Upper lobe of left lung (tissue), 6 donors: ENCODE results near the gene HADH. TPM values are rescaled to one million over a fixed set of nuclear protein-coding genes. Genes with fewer than 3 reads are reported as not detected.
A peak's percentile ranks its signal among the peaks of the same experiment; 100 is the strongest.

Experiments used
- ATAC-seq, 2 donors: fragments of 200-7000 bp; cut with Tn5 transposase; one replicate each; pipeline ENCODE4 v1.9.1; 2022; ENCODE audit warnings: mild to moderate bottlenecking in 2 of 2, moderate library complexity in 2 of 2; ENCODE audit not compliant: low FRiP score in 2 of 2
- DNase-seq, 2 donors: peaks; one replicate each; pipeline ENCODE4 v3.0.0-alpha.2; 2019 to 2020
- H3K27ac ChIP-seq, 4 donors: fragments of 200-600 bp; sonication (generic); one replicate each; pipeline ENCODE4 v1.5.1; 2016 to 2019
- H3K27me3 ChIP-seq, 4 donors: fragments of 200-600 bp; sonication (generic); one replicate each; pipeline ENCODE4 v1.5.1; 2017 to 2019
- H3K36me3 ChIP-seq, 4 donors: fragments of 200-600 bp; sonication (generic); one replicate each; pipeline ENCODE4 v1.5.1; 2016 to 2019
- H3K4me1 ChIP-seq, 4 donors: fragments of 200-600 bp; sonication (generic); one replicate each; pipeline ENCODE4 v1.5.1; 2018 to 2019
- H3K4me3 ChIP-seq, 4 donors: fragments of 200-600 bp; sonication (generic); one replicate each; pipeline ENCODE4 v1.5.1; 2017 to 2019; ENCODE audit warnings: mild to moderate bottlenecking in 2 of 4, moderate library complexity in 1 of 4
- H3K9me3 ChIP-seq, 4 donors: fragments of 200-600 bp; sonication (generic); one replicate each; pipeline ENCODE4 v1.5.1; 2018 to 2019
- EP300 ChIP-seq, 4 donors: sonication (generic); formaldehyde crosslinking; IDR thresholded peaks; one replicate each; pipeline ENCODE4 v1.5.1; 2017; ENCODE audit warnings: antibody characterized with exemption in 4 of 4, control low read depth in 2 of 4
- POLR2A ChIP-seq, 4 donors: fragments of 450-650 bp; IDR thresholded peaks; one replicate each; pipeline ENCODE4 v1.5.1; 2016 to 2017; ENCODE audit warnings: antibody characterized with exemption in 4 of 4, mild to moderate bottlenecking in 2 of 4
- POLR2AphosphoS5 ChIP-seq, 2 donors: sonication (generic); formaldehyde crosslinking; IDR thresholded peaks; one replicate each; pipeline ENCODE4 v1.5.1; 2017; ENCODE audit warnings: antibody characterized with exemption in 2 of 2
- WGBS, 2 donors: methylation state at CpG; one replicate each; pipeline ENCODE4 v1.1.5; 2017 to 2018; 5-methylcytosine and 5-hydroxymethylcytosine counted together
- total RNA-seq, 6 donors: library from RNA; depleted of rRNA in 4 of 6; stranded (reverse); fragments of >200 nt in 4 of 6; gene quantifications; one replicate each; pipeline versions ENCODE4 v1.1.0 to v1.2.1, GENCODE V29; 2016 to 2021
- TF ChIP-seq, protein P1 (sequence below), 6 experiments: fragments of 450-650 bp in 4 of 6; fragments of 200-600 bp in 2 of 6; sonication (generic) in 2 of 6; IDR thresholded peaks; one replicate each; pipeline ENCODE4 v1.5.1; 2016 to 2019; ENCODE audit warnings: antibody characterized with exemption in 6 of 6
- donor health status: DM: no; HTN: no; CAD: no; lungs with moderate emphysema.
- donor health status: DM: no; HTN: yes; CAD: no; lungs with severe emphysema.

HADH gene
- total RNA-seq, 6 donors from 2014 or later = 27.2 to 57.1 (median 36.1) TPM

DNA sequence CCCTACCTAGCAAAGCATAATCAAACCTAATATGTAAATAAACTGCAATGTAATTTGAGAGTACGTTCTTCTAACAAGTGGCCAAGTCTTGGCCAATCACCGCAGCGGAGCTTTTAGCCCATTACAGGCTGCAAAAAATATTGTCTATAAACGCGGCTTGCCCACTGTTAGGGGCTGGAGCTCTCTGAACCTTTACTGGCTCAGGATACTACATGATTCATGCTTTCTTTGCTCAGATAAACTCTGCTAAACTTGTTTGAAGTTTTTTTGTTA, 990 bp upstream of the HADH start:
- H3K27ac ChIP-seq = peak overlapping the region in 3 of 4 donors; percentile 36 to 88 (median 63)

DNA sequence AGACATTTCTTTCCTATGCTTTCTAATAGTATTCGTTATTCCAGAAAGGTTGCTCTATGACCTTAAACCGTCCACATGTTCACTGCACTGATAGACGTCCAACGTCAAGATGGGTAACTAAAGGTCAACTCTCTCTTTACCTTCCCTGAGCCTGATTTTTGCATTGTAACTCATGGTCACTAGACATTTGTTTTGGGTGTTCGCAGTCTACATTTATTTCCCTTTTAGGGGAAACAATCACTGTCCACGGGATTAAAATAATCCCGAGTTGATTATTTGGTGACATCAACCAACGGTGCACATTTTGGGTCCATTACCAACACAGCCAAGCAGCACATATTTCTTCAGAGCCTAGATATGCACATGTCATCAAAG, 540 bp upstream of the HADH start:
- H3K9me3 ChIP-seq = no peaks in the 10 kb centered on the region
- H3K27ac ChIP-seq = peak overlapping the region; percentile 82 to 91 (median 88)
- no peaks in the 10 kb centered on the region for H3K27me3 ChIP-seq
- TF ChIP-seq POLR2A (IDR thresholded peaks at IDR 0.05) = no peak
- TF ChIP-seq, protein P1, sequence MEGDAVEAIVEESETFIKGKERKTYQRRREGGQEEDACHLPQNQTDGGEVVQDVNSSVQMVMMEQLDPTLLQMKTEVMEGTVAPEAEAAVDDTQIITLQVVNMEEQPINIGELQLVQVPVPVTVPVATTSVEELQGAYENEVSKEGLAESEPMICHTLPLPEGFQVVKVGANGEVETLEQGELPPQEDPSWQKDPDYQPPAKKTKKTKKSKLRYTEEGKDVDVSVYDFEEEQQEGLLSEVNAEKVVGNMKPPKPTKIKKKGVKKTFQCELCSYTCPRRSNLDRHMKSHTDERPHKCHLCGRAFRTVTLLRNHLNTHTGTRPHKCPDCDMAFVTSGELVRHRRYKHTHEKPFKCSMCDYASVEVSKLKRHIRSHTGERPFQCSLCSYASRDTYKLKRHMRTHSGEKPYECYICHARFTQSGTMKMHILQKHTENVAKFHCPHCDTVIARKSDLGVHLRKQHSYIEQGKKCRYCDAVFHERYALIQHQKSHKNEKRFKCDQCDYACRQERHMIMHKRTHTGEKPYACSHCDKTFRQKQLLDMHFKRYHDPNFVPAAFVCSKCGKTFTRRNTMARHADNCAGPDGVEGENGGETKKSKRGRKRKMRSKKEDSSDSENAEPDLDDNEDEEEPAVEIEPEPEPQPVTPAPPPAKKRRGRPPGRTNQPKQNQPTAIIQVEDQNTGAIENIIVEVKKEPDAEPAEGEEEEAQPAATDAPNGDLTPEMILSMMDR (IDR thresholded peaks at IDR 0.05) = no peak
- no peak for TF ChIP-seq EP300 (IDR thresholded peaks at IDR 0.05)
- TF ChIP-seq POLR2AphosphoS5 (IDR thresholded peaks at IDR 0.05) = no peak
- peaks cover 22 to 54% (median 37%) of the 10 kb centered on the region in 4 donors for H3K4me1 ChIP-seq
- ATAC-seq (no peak), DNase-seq (no peak)
- H3K36me3 ChIP-seq = no peaks in the 10 kb centered on the region
- H3K4me3 ChIP-seq = peak overlapping the region; percentile 26 to 83 (median 72)
- 7 to 8% methylated on average over 8 of the region's 8 CpGs for WGBS, 2 donors

More for the DNA sequence above, 990 bp upstream of the HADH start:
- DNase-seq (peak in 1 of 2 donors; percentile 35), ATAC-seq (no peak)
- Histone ChIP-seq H3K4me3 (peak overlapping the region in 1 of 4 donors; percentile 83), H3K4me1 (peaks cover 22 to 50% (median 35%) of the 10 kb centered on the region in 4 donors), H3K27me3 (no peaks in the 10 kb centered on the region), H3K9me3 (no peaks in the 10 kb centered on the region), H3K36me3 (no peaks in the 10 kb centered on the region)
- 66 to 75% methylated on average over 5 of the region's 5 CpGs for WGBS, 2 donors
- TF ChIP-seq POLR2A (IDR thresholded peaks at IDR 0.05) (no peak), EP300 (IDR thresholded peaks at IDR 0.05) (no peak), POLR2AphosphoS5 (IDR thresholded peaks at IDR 0.05) (no peak)
- TF ChIP-seq, protein P1 (IDR thresholded peaks at IDR 0.05) = no peak

DNA sequence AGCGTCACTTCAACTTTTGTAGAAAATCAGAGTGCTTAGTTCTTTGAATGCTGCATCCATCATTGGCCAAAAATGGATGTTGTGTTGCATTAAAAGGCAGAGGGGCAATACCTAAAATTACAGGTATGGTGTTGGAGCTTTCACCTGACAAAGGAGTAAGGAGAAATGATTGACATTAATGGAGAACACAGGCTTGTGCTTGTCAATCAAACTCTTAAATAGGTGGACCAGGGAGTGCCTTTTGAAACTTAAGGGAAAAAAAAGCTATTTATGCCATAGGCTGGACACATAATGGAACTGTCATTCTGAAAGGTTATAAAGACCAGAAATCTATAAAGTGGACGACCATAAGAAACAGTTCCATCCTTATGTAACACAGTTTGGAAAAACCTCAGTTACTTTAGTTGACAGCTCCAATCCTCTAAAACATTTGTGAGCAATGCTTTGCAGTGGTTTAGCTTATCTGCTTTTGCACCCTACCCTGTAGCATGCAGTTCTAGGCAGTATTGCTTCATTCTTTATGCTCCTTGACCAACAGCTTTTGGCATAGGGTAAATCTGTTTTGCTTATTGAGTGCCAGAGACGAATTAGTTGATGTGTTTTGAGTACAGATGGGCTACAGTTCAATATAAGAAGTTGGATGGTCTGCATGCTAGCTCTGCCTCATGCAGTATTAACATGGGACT, 2.4 kb downstream of the HADH start:
- Histone ChIP-seq H3K4me1 (peaks cover 24 to 65% (median 41%) of the 10 kb centered on the region in 4 donors), H3K27ac (no peak overlapping the region), H3K27me3 (no peaks in the 10 kb centered on the region), H3K36me3 (no peaks in the 10 kb centered on the region), H3K9me3 (no peaks in the 10 kb centered on the region), H3K4me3 (no peak overlapping the region)
- TF ChIP-seq EP300 (IDR thresholded peaks at IDR 0.05) = no peak
- no peak for TF ChIP-seq POLR2AphosphoS5 (IDR thresholded peaks at IDR 0.05)
- no peak for TF ChIP-seq POLR2A (IDR thresholded peaks at IDR 0.05)
- TF ChIP-seq, protein P1 (IDR thresholded peaks at IDR 0.05) = no peak
- WGBS, 2 donors = 70 to 77% methylated on average over 3 of the region's 3 CpGs
- no peak for DNase-seq
- no peak for ATAC-seq

DNA sequence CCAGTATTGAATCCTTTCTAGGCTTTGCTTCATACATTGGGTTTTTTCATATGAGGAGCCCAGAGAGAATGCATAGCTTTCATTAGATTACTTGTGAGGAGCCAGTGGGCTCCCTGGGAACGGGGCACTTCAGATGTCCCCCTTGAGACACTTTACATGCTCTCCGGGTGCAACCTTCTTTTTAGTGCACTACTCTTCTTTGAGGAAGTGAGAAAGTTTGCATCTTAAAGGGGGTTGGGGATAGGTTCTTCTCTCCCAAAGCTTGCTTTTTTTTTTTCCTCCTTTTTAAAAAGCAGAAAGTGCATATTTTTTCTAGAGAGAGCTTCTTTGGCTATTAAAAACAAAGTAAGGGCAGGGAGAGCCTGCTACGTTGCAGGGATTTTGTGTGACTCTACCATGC, 4.3 kb downstream of the HADH start:
- no peak overlapping the region for H3K4me3 ChIP-seq
- WGBS, 2 donors = 48 to 70% methylated on average over 3 of the region's 3 CpGs
- H3K9me3 ChIP-seq = no peaks in the 10 kb centered on the region
- peaks cover 20 to 60% (median 41%) of the 10 kb centered on the region in 4 donors for H3K4me1 ChIP-seq
- TF ChIP-seq POLR2A (IDR thresholded peaks at IDR 0.05) (no peak), POLR2AphosphoS5 (IDR thresholded peaks at IDR 0.05) (no peak), EP300 (IDR thresholded peaks at IDR 0.05) (no peak)
- TF ChIP-seq, protein P1 (IDR thresholded peaks at IDR 0.05) = no peak
- ATAC-seq = no peak
- no peak for DNase-seq
- no peaks in the 10 kb centered on the region for H3K36me3 ChIP-seq
- no peak overlapping the region for H3K27ac ChIP-seq
- H3K27me3 ChIP-seq = no peaks in the 10 kb centered on the region

DNA sequence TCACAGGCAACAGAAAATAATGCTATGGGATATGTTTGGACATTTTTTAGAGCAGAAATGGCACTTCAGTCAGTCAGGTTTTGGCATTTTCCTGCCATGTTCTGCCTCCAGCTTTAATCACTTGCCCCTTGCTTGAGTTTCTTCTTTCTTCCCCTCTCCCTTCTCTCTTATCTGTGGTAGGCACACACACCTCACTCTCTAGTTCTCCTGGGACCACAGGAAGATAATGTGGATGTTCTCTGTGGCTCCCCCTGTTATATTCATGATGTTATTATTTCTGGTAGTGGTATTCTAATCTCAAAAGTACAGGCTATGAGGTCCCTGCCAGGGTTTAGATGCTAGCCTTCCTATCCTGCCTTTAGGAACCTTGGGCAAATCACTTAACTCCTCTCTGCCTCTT, 5.2 kb downstream of the HADH start:
- no peaks in the 10 kb centered on the region for H3K36me3 ChIP-seq
- H3K27me3 ChIP-seq = no peaks in the 10 kb centered on the region
- TF ChIP-seq POLR2AphosphoS5 (IDR thresholded peaks at IDR 0.05) (no peak), EP300 (IDR thresholded peaks at IDR 0.05) (no peak), POLR2A (IDR thresholded peaks at IDR 0.05) (no peak)
- TF ChIP-seq, protein P1 (IDR thresholded peaks at IDR 0.05) = no peak
- H3K9me3 ChIP-seq = no peaks in the 10 kb centered on the region
- H3K27ac ChIP-seq = no peak overlapping the region
- DNase-seq (no peak), ATAC-seq (no peak)
- no peak overlapping the region for H3K4me3 ChIP-seq
- peaks cover 20 to 57% (median 39%) of the 10 kb centered on the region in 4 donors for H3K4me1 ChIP-seq
